Adrenal gland (tissue), 12 donors: ENCODE results near the gene TEX14. TPM values are rescaled to one million over a fixed set of nuclear protein-coding genes. Genes with fewer than 3 reads are reported as not detected.
"Not testable (repeated sequence)": the region's sequence is repeated elsewhere in the genome, so short reads cannot be mapped to it uniquely, and the experiment has no call there.

Source experiments
- DNase-seq, 7 donors: peaks; one replicate each; pipeline ENCODE4 v3.0.0-alpha.2; 2019 to 2020
- H3K27ac ChIP-seq, 5 donors: fragments of 200-600 bp; sonication (generic) in 4 of 5; 1 replicate in 3 of 5; 2 replicates in 2 of 5; pipeline versions ENCODE4 v1.5.1 to v1.8.0; 2016 to 2020; ENCODE audit warnings: mild to moderate bottlenecking in 1 of 5
- H3K27me3 ChIP-seq: fragments of 200-600 bp; 2 replicates; pipeline ENCODE4 v1.8.0; 2021
- H3K36me3 ChIP-seq, 2 donors: fragments of 200-600 bp; replicated peaks in 1 of 2; 1 replicate in 1 of 2; 2 replicates in 1 of 2; pipeline versions ENCODE4 v1.5.1 to v1.8.0; 2018 to 2022
- H3K4me1 ChIP-seq, 2 donors: fragments of 200-600 bp; replicated peaks in 1 of 2; 1 replicate in 1 of 2; 2 replicates in 1 of 2; pipeline versions ENCODE4 v1.5.1 to v1.8.0; 2018 to 2021
- H3K4me3 ChIP-seq, 4 donors: fragments of 200-600 bp; sonication (generic) in 3 of 4; one replicate each; pipeline ENCODE4 v1.5.1; 2016 to 2018
- H3K9me3 ChIP-seq, 3 donors: fragments of 200-600 bp; sonication (generic) in 1 of 3; replicated peaks in 1 of 3; 1 replicate in 2 of 3; 2 replicates in 1 of 3; pipeline versions ENCODE4 v1.5.1 to v1.8.0; 2016 to 2021
- POLR2A ChIP-seq, 2 donors: fragments of 450-650 bp; IDR thresholded peaks; one replicate each; pipeline ENCODE4 v1.6.1; 2017; ENCODE audit warnings: antibody characterized with exemption in 2 of 2, mild to moderate bottlenecking in 2 of 2, moderate library complexity in 1 of 2
- WGBS, 4 donors: extraction: QIAGEN DNeasy Blood & Tissue Kit in 2 of 4; methylation state at CpG; one replicate each; pipeline versions ENCODE4 v1.1.5 to v1.1.7; 2013 to 2017; 5-methylcytosine and 5-hydroxymethylcytosine counted together
- intact Hi-C, 2 donors: fragments of 100-400 bp; cut with DNase I; formaldehyde crosslinking; loops; one replicate each; pipeline versions ENCODE4 v1.14.1 to v1.15.0; 2022 to 2023
- polyA plus RNA-seq, 3 donors: library from polyadenylated mRNA; stranded (reverse); fragments of 200-250 nt in 2 of 3; fragments of 350-450 nt in 1 of 3; fragmentation: Illumina TruSeq in 1 of 3; extraction: RNeasy Lipid Tissue Mini Kit (QIAGEN cat#74804) in 1 of 3; gene quantifications; one replicate each; pipeline ENCODE4 v1.2.3, GENCODE V29; 2013 to 2014
- total RNA-seq, 9 donors: library from RNA; depleted of rRNA in 4 of 9; stranded (reverse); fragments of >200 nt in 4 of 9; fragments of 120-200 nt in 1 of 9; fragmentation: NEBNext Ultra II Directional in 1 of 9; extraction: Animal tissue kit (Norgen Biotek cat#: 25700) in 1 of 9; gene quantifications; one replicate each; pipeline versions ENCODE4 v1.1.0 to v1.2.4, GENCODE V29; 2013 to 2023
- TF ChIP-seq, protein P1 (sequence below), 6 experiments: fragments of 450-650 bp in 4 of 6; fragments of 200-600 bp in 2 of 6; sonication (generic) in 1 of 6; IDR thresholded peaks; 1 replicate in 5 of 6; 2 replicates in 1 of 6; pipeline versions ENCODE4 v1.5.1 to v1.8.0; 2016 to 2021; ENCODE audit warnings: antibody characterized with exemption in 6 of 6, mild to moderate bottlenecking in 2 of 6, moderate library complexity in 1 of 6
- donor health status: healthy with polysubstance abuse.
- donor health status: Bipolar disorder and iron deficiency.
- donor health status: DM: yes; HTN: yes; CAD: no.
- donor health status: DM: no; HTN: no; CAD: no.
- donor health status: DM: no; HTN: no; CAD: no.
- donor health status: DM: yes; HTN: yes; CAD: no.

TEX14 gene
- total and polyA plus RNA-seq, 12 donors = 0.10 to 0.97 (median 0.30) TPM; not detected in 1

DNA sequence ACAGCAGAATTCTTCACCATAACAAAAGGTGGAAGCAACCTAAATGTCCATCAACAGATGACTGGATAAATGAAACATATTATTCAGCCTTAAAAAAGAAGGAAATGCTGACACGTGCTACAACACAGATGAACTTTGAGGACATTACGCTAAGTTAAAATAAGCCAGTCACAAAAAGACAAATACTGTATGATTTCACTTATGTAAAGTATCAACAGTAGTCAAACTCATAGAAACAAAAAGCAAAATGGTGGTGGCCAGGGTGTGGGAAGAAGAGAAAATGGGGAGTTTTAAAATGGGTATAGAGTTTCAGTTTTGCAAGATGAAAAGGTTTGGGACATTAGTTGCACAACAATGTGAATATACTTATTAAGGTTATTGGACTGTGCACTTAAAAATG lies 127.6 kb downstream of the TEX14 start:
- Histone ChIP-seq H3K9me3 (no peaks in the 10 kb centered on the region), H3K27me3 (no peaks in the 10 kb centered on the region), H3K4me3 (no peak overlapping the region), H3K27ac (no peak overlapping the region), H3K4me1 (no peaks in the 10 kb centered on the region), H3K36me3 (no peaks in the 10 kb centered on the region)
- TF ChIP-seq POLR2A (IDR thresholded peaks at IDR 0.05) = no peak
- TF ChIP-seq, protein P1, sequence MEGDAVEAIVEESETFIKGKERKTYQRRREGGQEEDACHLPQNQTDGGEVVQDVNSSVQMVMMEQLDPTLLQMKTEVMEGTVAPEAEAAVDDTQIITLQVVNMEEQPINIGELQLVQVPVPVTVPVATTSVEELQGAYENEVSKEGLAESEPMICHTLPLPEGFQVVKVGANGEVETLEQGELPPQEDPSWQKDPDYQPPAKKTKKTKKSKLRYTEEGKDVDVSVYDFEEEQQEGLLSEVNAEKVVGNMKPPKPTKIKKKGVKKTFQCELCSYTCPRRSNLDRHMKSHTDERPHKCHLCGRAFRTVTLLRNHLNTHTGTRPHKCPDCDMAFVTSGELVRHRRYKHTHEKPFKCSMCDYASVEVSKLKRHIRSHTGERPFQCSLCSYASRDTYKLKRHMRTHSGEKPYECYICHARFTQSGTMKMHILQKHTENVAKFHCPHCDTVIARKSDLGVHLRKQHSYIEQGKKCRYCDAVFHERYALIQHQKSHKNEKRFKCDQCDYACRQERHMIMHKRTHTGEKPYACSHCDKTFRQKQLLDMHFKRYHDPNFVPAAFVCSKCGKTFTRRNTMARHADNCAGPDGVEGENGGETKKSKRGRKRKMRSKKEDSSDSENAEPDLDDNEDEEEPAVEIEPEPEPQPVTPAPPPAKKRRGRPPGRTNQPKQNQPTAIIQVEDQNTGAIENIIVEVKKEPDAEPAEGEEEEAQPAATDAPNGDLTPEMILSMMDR (IDR thresholded peaks at IDR 0.05) = no peak
- no peak for DNase-seq
- 76 to 85% (median 81%) methylated on average over 2 of the region's 2 CpGs for WGBS, 4 donors
- intact Hi-C loops = no loop called here

DNA sequence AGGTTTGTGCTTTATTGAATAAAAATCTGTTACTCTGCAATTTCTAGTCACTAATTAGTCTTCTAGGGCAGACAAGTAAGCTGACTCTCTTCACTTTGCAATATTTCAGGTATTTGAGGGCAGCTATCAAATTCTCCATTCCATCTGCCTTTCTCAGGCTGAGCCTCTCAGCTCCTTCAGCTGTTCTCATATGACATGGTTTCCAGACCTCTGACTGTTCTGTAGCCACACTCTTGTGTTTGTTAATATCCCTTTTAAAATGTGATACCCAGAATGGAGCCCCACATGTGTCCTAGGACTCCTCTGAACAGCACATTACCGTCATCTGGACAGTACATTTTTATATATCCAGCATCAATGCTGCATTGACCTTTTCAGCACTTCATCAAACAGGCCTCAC lies 131.3 kb downstream of the TEX14 start:
- Histone ChIP-seq H3K4me1 (no peaks in the 10 kb centered on the region), H3K36me3 (no peaks in the 10 kb centered on the region), H3K27me3 (no peaks in the 10 kb centered on the region), H3K27ac (no peak overlapping the region), H3K9me3 (no peaks in the 10 kb centered on the region), H3K4me3 (no peak overlapping the region)
- 82 to 92% (median 86%) methylated on average over 1 of the region's 1 CpG for WGBS, 4 donors
- DNase-seq = no peak
- TF ChIP-seq, protein P1 (IDR thresholded peaks at IDR 0.05) = no peak
- no peak for TF ChIP-seq POLR2A (IDR thresholded peaks at IDR 0.05)
- intact Hi-C loops = no loop called here

DNA sequence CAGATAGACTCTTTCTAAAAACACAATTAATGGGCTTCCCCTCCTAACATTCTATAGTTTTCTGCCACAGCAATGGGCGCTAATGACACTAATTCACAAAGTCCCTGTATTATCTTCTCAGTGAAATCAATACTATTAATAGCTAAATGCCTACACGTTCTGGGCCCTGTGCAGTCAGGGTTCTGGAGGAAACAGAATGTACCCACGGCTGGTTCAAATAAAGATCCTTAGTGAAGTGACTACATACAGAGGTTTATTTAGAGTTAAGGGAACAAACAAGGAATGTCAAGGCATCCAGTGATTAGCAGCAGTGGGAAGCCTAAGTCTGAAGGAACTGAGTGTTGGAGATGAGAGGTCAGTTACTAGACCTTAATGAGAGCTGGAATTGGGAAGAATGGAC lies 133.9 kb downstream of the TEX14 start:
- 77 to 90% (median 86%) methylated on average over 3 of the region's 3 CpGs for WGBS, 4 donors
- Histone ChIP-seq H3K4me3 (no peak overlapping the region), H3K36me3 (no peaks in the 10 kb centered on the region), H3K27me3 (no peaks in the 10 kb centered on the region), H3K9me3 (no peaks in the 10 kb centered on the region), H3K27ac (no peak overlapping the region), H3K4me1 (no peaks in the 10 kb centered on the region)
- TF ChIP-seq, protein P1 (IDR thresholded peaks at IDR 0.05) = no peak
- no peak for TF ChIP-seq POLR2A (IDR thresholded peaks at IDR 0.05)
- DNase-seq = no peak
- intact Hi-C loops = no loop called here

DNA sequence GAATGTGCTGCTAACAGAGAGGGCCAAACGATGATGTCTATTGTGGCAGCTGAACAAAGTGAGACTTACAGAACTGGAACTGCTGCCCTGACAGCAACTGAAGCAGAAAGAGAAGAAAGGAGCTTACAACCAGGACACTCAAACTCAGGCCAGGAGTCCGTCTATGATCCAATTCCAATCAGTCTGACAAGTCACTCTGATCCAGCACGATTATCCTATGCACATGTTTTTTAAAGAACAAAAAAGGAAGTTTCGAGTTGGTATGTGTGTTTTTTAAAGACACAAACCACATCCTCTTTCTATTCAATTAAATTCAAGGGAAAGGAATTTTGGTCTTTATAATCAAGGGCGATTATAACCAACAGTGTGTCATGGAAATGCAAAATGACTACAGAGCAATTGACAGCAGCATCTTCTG lies 135.0 kb downstream of the TEX14 start:
- intact Hi-C loops = no loop called here
- no peaks in the 10 kb centered on the region for H3K9me3 ChIP-seq
- no peak for DNase-seq
- no peaks in the 10 kb centered on the region for H3K27me3 ChIP-seq
- 56 to 72% (median 62%) methylated on average over 5 of the region's 5 CpGs for WGBS, 4 donors
- no peaks in the 10 kb centered on the region for H3K4me1 ChIP-seq
- no peak overlapping the region for H3K4me3 ChIP-seq
- TF ChIP-seq POLR2A (IDR thresholded peaks at IDR 0.05) = no peak
- TF ChIP-seq, protein P1 (IDR thresholded peaks at IDR 0.05) = no peak
- no peaks in the 10 kb centered on the region for H3K36me3 ChIP-seq
- no peak overlapping the region for H3K27ac ChIP-seq

DNA sequence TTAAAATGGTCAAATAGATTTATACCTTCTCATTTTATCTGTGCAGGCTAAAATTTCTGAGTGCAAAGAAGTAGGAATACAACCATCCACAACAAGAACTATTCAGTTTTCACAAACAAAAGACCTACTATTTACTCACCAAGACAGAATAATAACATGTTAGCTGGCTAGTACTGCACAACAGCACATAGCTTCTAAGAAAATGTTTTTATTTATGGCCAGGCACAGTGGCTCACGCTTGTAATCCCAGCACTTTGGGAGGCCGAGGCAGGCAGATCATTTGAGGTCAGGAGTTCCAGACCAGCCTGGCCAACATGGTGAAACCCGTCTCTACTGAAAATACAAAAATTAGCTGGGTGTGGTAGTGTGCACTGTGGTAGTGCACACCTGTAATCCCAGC lies 136.7 kb downstream of the TEX14 start:
- H3K36me3 ChIP-seq, H3K27me3 ChIP-seq, DNase-seq, intact Hi-C loops, H3K4me3 ChIP-seq, H3K4me1 ChIP-seq, H3K27ac ChIP-seq, H3K9me3 ChIP-seq: not testable (repeated sequence)
- 85 to 94% (median 88%) methylated on average over 3 of the region's 3 CpGs for WGBS, 4 donors
